HG03045 (cell line): Measurements from ENCODE around the gene NAALADL2.
"Not testable (repeated sequence)": the region's sequence is repeated elsewhere in the genome, so short reads cannot be mapped to it uniquely, and the experiment has no call there.

Experiments
- ATAC-seq: cut with Tn5 transposase; IDR thresholded peaks from one replicate; pipeline ENCODE4 v1.9.1; 2021; ENCODE audit warnings: mild to moderate bottlenecking, moderate library complexity; ENCODE audit not compliant: unreplicated experiment

The NAALADL2 gene

DNA sequence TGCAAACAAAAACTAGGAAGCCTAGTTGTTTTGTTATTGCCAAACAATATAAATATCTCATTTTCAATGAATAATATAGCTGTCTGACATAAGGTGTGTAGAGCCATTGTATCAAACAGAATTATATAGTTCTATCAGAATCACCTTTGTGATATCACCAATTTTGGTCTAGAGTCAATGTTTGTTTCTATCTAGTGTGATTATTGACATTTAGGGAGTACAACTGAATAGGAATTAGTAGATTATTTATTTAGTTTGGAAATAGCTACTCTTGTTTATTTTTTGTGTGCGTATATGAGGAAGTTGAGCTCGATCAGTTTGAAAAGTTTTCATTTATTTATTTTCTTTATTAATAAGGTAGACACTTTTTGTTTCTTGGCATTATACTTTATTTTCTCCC is 389.7 kb downstream of the NAALADL2 start:
- no peak for ATAC-seq

GRCh38 chr3:175255698-175256097 is 396.6 kb downstream of the NAALADL2 start:
- no peak for ATAC-seq

DNA sequence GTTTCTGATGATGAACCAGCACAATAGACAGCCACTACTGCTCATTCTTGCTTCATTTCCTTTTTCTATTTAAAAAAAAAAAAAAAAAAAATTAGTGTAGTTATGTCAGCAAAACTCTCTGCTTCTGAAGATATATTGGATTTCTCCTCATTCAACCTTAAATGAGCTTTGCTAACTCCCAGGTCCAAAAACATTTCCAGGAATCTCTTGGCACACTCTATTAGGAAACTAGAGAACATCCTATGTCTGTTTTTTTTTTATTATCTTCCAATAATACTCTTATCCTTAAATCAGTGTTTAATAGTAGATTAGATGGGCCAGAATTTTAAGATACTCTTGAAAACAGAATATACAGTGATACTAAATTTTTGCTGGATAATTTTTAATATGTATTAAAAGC is 398.0 kb downstream of the NAALADL2 start:
- no peak for ATAC-seq

- ATAC-seq, result no peak
Measured at GRCh38 chr3:175258763-175259162, 399.6 kb downstream of the NAALADL2 start.

GRCh38 chr3:175260145-175260794 is 401.1 kb downstream of the NAALADL2 start:
- ATAC-seq, result no peak

GRCh38 chr3:175266478-175266877 is 407.3 kb downstream of the NAALADL2 start:
- no peak for ATAC-seq

- no peak for ATAC-seq
Measured at GRCh38 chr3:175267121-175267531, 408.0 kb downstream of the NAALADL2 start.

- no peak for ATAC-seq
Measured at GRCh38 chr3:175267561-175267960, 408.4 kb downstream of the NAALADL2 start.

DNA sequence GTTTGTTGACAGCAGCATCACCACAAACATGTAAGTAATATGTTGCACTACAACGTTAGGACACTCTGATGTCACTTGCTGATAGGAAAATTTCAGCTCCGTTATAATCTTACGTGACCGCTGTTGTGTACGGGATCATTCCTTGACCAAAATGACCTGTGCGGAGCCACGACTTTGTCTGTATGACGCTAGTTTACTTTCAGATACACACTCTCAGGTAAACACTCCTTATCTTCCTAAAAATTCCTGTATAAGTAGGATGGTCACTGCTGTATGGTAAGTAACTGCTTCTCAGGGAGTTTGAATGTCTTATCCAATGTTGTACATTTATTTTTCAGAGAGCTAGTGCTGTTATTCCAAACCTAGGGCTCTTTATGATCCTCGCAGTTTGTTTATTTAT is 410.3 kb downstream of the NAALADL2 start:
- no peak for ATAC-seq

GRCh38 chr3:175270198-175270837 is 411.2 kb downstream of the NAALADL2 start:
- ATAC-seq, result no peak

DNA sequence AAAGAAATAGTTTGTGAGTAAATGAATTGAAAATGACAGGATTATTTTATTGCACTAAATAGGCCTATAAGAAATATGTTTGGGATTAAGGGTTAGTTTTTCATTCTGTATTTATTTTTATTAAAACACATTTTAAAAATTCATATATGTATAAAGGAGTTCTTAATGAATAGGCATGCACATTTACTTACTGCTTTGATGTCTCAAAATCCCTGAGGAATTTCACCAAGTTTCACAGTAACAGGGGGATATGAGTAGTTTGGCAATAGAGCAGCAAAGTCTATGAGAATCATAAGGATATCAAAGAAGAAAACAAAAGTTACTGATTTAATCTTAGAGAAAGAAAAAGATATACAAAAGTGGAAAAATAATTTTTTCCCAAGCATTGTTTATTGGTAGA is 411.7 kb downstream of the NAALADL2 start:
- ATAC-seq, result no peak

- not testable (repeated sequence) for ATAC-seq
Measured at GRCh38 chr3:175271465-175271864, 412.3 kb downstream of the NAALADL2 start.

DNA sequence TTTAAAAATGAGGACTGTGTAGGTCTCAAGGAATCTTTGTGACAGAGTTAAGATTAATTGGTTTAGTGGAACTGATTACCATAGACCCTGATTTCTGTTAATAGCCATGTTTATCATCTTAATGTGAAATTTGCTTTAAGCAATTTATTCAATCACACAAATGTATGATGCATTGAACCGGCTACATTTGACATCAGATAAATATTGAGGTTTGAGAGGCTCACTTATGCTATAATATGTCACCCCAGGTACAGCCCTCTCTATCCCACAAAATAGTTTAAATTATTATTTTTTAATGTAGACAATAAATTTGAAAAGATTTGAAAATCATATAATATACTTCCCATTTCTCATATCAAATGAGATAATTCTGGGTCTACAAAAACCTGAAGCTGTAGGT is 413.3 kb downstream of the NAALADL2 start:
- ATAC-seq, result no peak

DNA sequence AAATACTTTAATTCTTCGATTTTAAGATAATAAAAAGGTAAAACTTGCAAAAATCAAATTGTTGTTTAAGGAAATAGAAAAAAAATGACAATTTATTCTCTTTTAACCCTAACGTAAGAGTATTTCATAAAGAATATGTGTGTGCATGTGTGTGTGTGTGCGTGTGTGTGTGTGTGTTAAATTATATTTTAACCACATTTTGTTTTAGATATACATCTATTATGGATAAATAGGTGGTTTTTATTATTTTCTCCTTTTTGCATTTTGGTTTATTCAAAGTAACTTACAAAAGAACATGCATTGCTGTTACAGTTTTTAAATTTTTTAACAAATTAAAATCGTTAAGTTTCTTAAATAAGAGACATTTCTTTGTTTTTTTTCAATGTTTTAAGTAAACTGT is 414.4 kb downstream of the NAALADL2 start:
- ATAC-seq, result no peak

DNA sequence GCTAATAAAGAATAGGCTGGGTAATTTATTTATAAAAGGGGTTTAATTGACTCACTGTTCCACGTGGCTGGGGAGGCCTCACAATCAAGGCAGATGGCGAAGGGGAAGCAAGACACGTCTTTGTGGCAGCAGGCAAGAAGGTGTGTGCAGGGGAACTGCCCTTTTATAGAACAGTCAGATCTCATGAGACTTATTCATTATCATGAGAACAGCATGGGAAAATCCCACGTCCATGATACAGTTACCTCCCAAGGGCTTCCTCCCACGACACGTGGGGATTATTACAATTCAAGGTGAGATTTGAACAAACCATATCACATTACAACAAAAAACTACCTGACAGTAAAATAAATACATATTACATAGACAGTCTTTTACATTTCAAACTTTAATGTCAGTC is 414.9 kb downstream of the NAALADL2 start:
- ATAC-seq, result no peak

DNA sequence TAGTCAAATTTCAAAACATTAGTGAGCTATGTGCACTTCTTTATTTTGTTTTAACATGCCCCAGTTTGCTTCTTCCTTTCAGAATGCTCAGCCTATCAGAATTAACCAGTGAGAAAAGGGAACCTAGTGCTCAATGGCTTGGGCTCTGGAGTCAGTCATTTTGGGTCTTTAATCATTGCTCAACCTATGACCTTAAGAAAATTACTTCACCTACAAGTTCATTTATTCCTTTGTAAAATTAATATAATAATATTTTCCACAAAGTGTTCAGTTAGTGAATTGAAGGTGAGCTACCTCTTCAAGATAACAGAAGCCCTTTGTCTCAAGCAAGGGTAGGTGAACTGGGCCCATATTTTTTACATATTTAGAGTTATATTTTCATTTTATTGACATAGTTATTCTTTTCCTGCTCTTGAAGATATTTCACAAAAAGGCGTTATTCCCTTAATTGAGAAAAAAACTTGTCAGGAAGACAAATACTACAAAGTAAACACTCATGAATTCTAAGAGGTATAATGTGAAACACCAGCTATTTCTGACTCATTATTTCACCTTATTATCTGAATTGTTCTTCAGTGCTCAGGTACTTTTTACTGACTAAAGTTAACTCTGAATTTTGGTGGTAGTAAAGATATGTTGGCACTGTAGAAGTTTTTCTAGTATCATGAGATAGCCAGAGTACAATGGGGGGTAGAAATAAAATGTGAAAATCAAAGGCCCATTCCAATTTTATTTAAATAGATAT is 415.5 kb downstream of the NAALADL2 start:
- no peak for ATAC-seq

DNA sequence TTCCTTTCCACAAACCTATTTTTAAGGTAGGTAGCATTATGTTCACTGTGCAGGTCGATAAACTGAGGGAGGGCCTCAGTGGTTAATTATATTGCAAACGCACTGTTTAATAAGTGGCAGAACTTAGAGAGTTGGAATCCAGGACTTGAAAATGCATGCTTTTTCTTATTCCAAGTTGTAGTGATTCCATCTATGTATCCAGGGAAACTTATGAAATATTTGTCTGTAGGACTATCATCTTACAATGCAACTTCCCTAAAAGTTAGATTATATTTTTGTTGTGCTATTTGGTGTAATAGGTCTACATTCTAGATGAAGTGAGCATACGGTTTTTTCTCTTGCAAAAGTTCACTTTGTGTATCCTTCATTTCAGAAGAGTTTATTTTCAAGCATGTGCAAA is 419.5 kb downstream of the NAALADL2 start:
- no peak for ATAC-seq

GRCh38 chr3:175279457-175279856 is 420.3 kb downstream of the NAALADL2 start:
- ATAC-seq, result no peak

DNA sequence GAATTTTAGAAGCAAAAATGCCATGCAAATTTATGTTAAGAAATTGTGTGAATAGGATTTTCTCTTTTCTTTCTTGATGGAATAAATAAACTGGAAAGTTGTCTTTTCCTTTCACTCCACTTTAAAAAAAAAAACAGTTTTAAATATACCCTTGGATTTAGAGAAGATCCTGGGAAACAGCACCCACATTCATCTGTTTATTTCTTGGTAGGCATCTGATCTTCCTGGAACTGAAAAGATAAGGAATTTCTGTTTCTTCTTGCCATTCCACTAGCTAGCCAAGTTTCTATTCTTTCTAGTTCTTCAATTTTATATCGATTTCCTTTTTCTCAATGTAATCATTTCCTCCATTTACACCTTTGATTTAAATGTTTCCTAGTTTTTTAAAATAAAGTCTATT is 420.8 kb downstream of the NAALADL2 start:
- ATAC-seq, result no peak

GRCh38 chr3:175287361-175287963 is 428.3 kb downstream of the NAALADL2 start:
- ATAC-seq, result peak; percentile 85

DNA sequence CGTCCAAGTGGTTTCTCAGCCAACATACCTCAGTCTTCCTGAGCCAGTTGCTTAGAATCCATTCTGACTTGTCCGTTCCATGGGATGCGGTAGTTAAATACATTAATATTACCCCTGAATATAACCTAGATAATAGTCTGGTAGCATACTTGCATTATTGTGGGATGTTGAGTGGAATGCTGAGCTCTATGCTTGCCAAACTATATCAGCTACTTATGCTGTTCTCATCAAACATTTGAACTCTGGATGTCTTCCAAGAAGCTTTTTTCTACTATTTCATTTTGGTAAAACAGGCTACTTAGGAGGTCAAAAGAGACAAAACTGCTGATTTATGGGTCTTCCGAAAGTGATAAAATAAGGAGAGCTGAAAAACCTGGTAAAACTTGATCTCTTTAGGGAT is 429.5 kb downstream of the NAALADL2 start:
- no peak for ATAC-seq

- ATAC-seq, result no peak
Measured at GRCh38 chr3:175294793-175295192, 435.7 kb downstream of the NAALADL2 start.
